Esophagus squamous epithelium (tissue), 5 donors: ENCODE results near the gene TUBA3D. TPM values are rescaled to one million over a fixed set of nuclear protein-coding genes. Genes with fewer than 3 reads are reported as not detected.
"Not testable (repeated sequence)": the region's sequence is repeated elsewhere in the genome, so short reads cannot be mapped to it uniquely, and the experiment has no call there.

Source experiments
- DNase-seq: peaks from one replicate; lab custom pipeline; 2025; lab: John Stamatoyannopoulos, UW
- H3K27ac ChIP-seq, 4 donors: fragments of 200-600 bp; sonication (generic); one replicate each; pipeline ENCODE4 v1.5.1; 2016 to 2019; ENCODE audit warnings: mild to moderate bottlenecking in 1 of 4
- H3K27me3 ChIP-seq, 4 donors: fragments of 200-600 bp; sonication (generic); 1 replicate in 3 of 4; 2 replicates in 1 of 4; pipeline versions ENCODE4 v1.5.1 to v1.6.0; 2017 to 2021; ENCODE audit warnings: antibody characterized with exemption in 1 of 4
- H3K36me3 ChIP-seq, 3 donors: fragments of 200-600 bp; sonication (generic); one replicate each; pipeline ENCODE4 v1.5.1; 2016 to 2019
- H3K4me1 ChIP-seq, 3 donors: fragments of 200-600 bp; sonication (generic); one replicate each; pipeline ENCODE4 v1.5.1; 2017 to 2019
- H3K4me3 ChIP-seq, 4 donors: fragments of 200-600 bp; sonication (generic); 1 replicate in 3 of 4; 2 replicates in 1 of 4; pipeline ENCODE4 v1.5.1; 2016 to 2019; ENCODE audit warnings: mild to moderate bottlenecking in 2 of 4, moderate library complexity in 1 of 4
- H3K9me3 ChIP-seq, 3 donors: fragments of 200-600 bp; sonication (generic); one replicate each; pipeline ENCODE4 v1.5.1; 2016 to 2019
- CTCF ChIP-seq, 6 experiments: fragments of 450-650 bp in 4 of 6; fragments of 200-600 bp in 2 of 6; sonication (generic) in 2 of 6; IDR thresholded peaks; one replicate each; pipeline ENCODE4 v1.5.1; 2016 to 2019; ENCODE audit warnings: antibody characterized with exemption in 6 of 6, mild to moderate bottlenecking in 4 of 6, moderate library complexity in 4 of 6
- POLR2A ChIP-seq, 4 donors: fragments of 450-650 bp; IDR thresholded peaks; one replicate each; pipeline ENCODE4 v1.6.1; 2017; ENCODE audit warnings: antibody characterized with exemption in 4 of 4, mild to moderate bottlenecking in 4 of 4, moderate library complexity in 3 of 4
- WGBS, 2 donors: methylation state at CpG; one replicate each; pipeline ENCODE4 v1.1.5; 2018; 5-methylcytosine and 5-hydroxymethylcytosine counted together
- intact Hi-C: fragments of 100-400 bp; cut with DNase I; formaldehyde crosslinking; loops from one replicate; pipeline ENCODE4 v1.15.0; 2022
- total RNA-seq, 4 donors: library from RNA; depleted of rRNA; stranded (reverse); fragments of >200 nt; gene quantifications; one replicate each; pipeline ENCODE4 v1.1.0, GENCODE V29; 2016
- donor health status: DM: yes; HTN: yes; CAD: no.

Gene TUBA3D
- not detected for total RNA-seq

DNA sequence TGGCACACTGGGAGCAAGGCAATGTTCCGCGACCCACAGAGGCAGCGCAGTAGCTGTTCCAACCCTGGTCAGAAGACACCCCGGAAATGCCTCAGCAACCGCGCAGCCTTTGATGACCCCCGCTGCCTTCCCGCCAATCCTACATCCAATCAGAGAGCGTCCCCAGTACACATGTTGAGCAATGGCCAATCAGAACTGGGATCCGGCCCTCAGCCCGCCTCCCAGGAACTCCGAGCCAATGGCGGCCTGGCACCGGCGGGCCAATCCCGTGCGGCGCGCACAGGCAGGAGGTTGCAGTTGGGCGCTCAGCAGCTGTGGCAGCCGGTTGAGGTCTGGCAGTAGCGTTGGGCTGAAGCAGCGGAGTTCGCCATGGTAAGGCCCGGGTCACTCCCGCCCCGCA lies at the start of gene TUBA3D:
TSS of gene TUBA3D (plus strand) at position 289 of the 400 bp plus-strand sequence. CDS start at position 370, 81 bp downstream.
- Histone ChIP-seq H3K4me3 (no peak within 1 kb of the TSS), H3K36me3 (peaks cover 0 to 19% (median 0%) of the 10 kb centered on the region in 3 donors), H3K4me1 (no peaks in the 10 kb centered on the region), H3K27me3 (no peaks in the 10 kb centered on the region), H3K27ac (no peak within 1 kb of the TSS), H3K9me3 (no peaks in the 10 kb centered on the region)
- DNase-seq, result no peak
- TF ChIP-seq CTCF (IDR thresholded peaks at IDR 0.05) (no peak), POLR2A (IDR thresholded peaks at IDR 0.05) (no peak)
- WGBS, 2 donors, result 83 to 95% methylated on average over 1 to 17 of the region's 27 CpGs
- intact Hi-C loops, result no loop called here

DNA sequence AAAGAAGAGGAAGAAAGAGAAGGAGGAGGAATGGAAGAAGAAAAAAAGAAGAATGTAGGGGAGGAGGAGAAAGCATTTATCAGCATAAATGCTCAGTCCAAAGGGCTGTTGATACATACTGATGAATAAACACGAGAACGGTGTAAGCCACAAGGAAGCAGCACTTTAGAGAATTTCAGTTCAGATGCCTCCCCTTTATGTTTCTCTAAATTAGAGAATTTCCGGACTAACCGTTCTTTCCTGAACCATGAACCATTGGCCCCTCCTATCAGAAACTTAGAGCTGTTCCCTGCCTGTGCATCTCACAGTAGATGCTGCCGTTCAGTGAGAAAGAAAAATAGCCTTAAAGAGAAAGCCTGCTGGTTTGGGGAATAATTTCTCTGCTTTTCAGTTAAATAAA lies 49.2 kb upstream of the TUBA3D start:
- Histone ChIP-seq H3K27ac (no peak overlapping the region), H3K4me3 (no peak overlapping the region), H3K9me3 (no peaks in the 10 kb centered on the region), H3K27me3 (peaks cover 0 to 97% (median 5%) of the 10 kb centered on the region in 4 donors), H3K4me1 (peaks cover 0 to 4% (median 0%) of the 10 kb centered on the region in 3 donors), H3K36me3 (no peaks in the 10 kb centered on the region)
- TF ChIP-seq POLR2A (IDR thresholded peaks at IDR 0.05) (no peak), CTCF (IDR thresholded peaks at IDR 0.05) (no peak)
- no peak for DNase-seq
- WGBS, 2 donors, result 58 to 69% methylated on average over 5 of the region's 5 CpGs
- intact Hi-C loops, result no loop called here

DNA sequence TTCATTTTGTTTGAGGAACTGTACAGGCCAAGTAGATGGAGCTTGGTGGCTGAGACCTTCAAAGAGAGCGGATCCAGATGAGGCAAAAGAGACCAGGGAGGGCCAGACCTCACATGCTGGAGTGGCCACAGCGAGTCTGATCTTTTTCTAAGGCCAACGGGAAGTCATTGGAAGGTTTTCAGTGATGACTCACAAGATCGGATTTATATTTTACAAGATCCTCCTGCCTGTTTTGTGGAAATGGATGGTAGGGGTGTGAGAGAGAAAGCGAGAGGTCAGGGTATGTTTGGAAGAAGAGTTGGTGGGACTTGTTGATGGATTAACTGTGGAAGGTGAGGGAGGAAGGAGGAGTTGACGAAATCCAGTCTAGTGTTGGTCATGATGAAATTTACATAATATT lies 44.6 kb upstream of the TUBA3D start:
- WGBS, 2 donors, result 43 to 56% methylated on average over 6 of the region's 6 CpGs
- H3K4me1 ChIP-seq, result no peaks in the 10 kb centered on the region
- no peak overlapping the region for H3K4me3 ChIP-seq
- no peaks in the 10 kb centered on the region for H3K9me3 ChIP-seq
- DNase-seq, result no peak
- TF ChIP-seq POLR2A (IDR thresholded peaks at IDR 0.05) (no peak), CTCF (IDR thresholded peaks at IDR 0.05) (no peak)
- H3K27ac ChIP-seq, result no peak overlapping the region
- H3K36me3 ChIP-seq, result no peaks in the 10 kb centered on the region
- H3K27me3 ChIP-seq, result peaks cover 0 to 66% (median under 1%) of the 10 kb centered on the region in 4 donors
- intact Hi-C loops, result no loop called here

- H3K27ac ChIP-seq, DNase-seq, H3K36me3 ChIP-seq, H3K27me3 ChIP-seq, H3K4me1 ChIP-seq, intact Hi-C loops, H3K9me3 ChIP-seq, H3K4me3 ChIP-seq: not testable (repeated sequence)
- 57 to 70% methylated on average over 7 of the region's 7 CpGs for WGBS, 2 donors
These were observed 35.0 kb upstream of the TUBA3D start for GRCh38 chr2:131440742-131441468.

GRCh38 chr2:131444736-131445514 lies 31.0 kb upstream of the TUBA3D start:
- H3K4me3 ChIP-seq, H3K9me3 ChIP-seq, DNase-seq, H3K36me3 ChIP-seq, intact Hi-C loops, H3K27me3 ChIP-seq, H3K27ac ChIP-seq, H3K4me1 ChIP-seq: not testable (repeated sequence)
- WGBS, 2 donors, result 92 to 97% methylated on average over 22 to 29 of the region's 90 CpGs

- not testable (repeated sequence) for DNase-seq
These were observed 30.5 kb upstream of the TUBA3D start for GRCh38 chr2:131445515-131445797.

More at GRCh38 chr2:131445515-131445797, 30.5 kb upstream of the TUBA3D start:
- H3K27me3 ChIP-seq, H3K9me3 ChIP-seq, H3K27ac ChIP-seq, H3K4me1 ChIP-seq, H3K36me3 ChIP-seq, H3K4me3 ChIP-seq, intact Hi-C loops: not testable (repeated sequence)
- no CpG with 5 or more reads among the region's 21 CpGs for WGBS, 2 donors
